ENCODE measurements around the gene TVP23C. TPM values are rescaled to one million over a fixed set of nuclear protein-coding genes. Genes with fewer than 3 reads are reported as not detected.
A peak's percentile ranks its signal among the peaks of the same experiment; 100 is the strongest.
"Not testable (repeated sequence)": the region's sequence is repeated elsewhere in the genome, so short reads cannot be mapped to it uniquely, and the experiment has no call there.

The TVP23C gene
- total RNA-seq, 2 experiments from 2014 or later = 21.0 to 24.3 TPM

DNA sequence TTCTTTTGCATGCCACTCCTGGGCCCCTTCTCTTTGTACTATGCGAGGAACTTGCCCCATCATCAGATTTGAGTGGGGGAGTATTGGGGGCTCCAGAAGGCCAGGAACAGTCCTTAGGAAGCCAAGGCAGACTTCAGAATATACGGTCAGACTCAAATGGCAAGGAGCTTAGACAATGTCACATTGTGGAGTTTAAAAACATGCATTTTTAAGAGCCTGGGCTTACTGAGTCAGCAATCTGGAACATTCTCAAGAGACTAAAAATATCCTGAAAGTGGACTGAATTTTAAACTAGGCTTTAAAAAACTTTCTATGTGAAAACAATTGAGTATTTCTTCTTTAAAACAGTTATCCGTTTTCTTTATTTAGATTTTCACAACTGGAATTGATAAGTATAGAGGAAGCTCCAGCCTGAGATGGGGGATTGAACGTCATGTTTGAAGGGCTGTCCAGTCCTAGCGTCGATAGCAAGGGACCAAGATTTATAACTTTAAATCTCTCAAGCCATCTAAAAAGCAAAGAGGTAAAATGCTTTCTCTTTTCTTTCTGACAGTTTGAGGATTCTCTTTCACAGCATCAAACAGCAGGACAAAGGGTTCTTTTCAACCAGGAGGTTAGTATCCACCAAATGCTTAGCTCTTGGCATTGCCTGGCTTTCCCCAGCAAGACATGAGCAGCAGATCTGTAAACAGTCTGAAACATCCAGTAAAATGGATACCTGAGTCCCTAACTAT lies 50.1 kb downstream of the TVP23C start:
- DNase-seq = no peak
- POLR2A ChIA-PET = no interaction called here
- H3K27ac Mint-ChIP-seq = no peak overlapping the region

DNA sequence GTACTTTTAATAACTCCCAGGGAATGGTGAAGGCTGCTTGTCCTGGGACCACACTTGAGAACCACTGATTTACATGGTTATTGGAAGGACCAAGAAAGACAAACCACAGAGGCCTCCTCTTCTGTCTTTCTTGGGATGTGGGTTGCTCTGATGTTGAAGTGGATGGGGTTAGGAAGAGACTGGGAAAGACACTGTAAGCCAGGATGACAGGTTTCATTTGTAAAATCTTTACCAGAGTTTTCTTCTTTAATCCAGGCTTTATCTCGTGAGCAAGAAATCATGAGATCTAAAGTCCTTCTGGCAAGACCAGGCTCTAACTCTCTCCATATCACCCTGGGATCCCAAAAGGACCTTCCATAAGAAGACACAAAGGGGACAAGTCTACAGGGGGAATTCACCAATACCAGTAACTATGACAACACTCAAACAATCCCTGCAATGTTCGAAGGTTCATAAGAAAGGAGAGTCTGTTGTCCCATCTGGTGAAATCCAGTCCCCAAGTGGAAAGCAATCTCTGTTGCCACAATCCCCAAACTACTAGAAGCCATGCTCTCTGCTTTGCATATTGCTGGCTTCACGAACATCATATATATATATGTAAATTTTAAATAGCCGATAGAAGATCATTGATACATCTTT lies 51.1 kb downstream of the TVP23C start:
- no peaks in the 10 kb centered on the region for H3K9me3 Mint-ChIP-seq
- H3K27ac Mint-ChIP-seq = no peak overlapping the region
- no peak for DNase-seq
- H3K4me3 Mint-ChIP-seq = no peak overlapping the region
- peaks cover 24% of the 10 kb centered on the region for H3K36me3 Mint-ChIP-seq
- H3K4me1 Mint-ChIP-seq = peaks cover 2% of the 10 kb centered on the region
- no peak for ATAC-seq (ENCODE audit: low read depth)
- no peaks in the 10 kb centered on the region for H3K27me3 Mint-ChIP-seq
- POLR2A ChIA-PET = no interaction called here

More for the DNA sequence above, 50.1 kb downstream of the TVP23C start:
- Mint-ChIP-seq H3K4me1 (peaks cover 2% of the 10 kb centered on the region), H3K9me3 (no peaks in the 10 kb centered on the region), H3K4me3 (no peak overlapping the region), H3K27me3 (no peaks in the 10 kb centered on the region), H3K36me3 (peaks cover 30% of the 10 kb centered on the region)
- ATAC-seq (ENCODE audit: low read depth) = no peak

DNA sequence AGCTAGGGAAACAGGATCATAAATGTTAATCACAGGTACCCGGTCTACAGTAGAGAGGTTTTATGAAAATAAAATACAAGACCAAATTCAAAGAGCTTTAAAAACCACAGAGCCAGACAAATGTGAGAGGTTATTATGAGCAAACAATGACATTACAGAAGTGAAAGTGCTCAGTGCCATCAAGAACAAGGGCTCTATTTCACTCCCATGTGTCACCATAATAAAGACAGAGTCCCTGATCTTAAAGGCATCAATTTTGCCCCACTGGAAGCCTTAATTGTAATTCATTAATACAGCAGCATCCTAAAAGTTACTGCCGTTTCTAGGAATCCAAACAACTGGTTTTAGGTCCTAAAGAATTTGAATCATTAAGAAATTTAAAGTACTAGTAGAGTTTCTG lies 52.1 kb downstream of the TVP23C start:
- Mint-ChIP-seq H3K4me3 (no peak overlapping the region), H3K27ac (no peak overlapping the region), H3K27me3 (no peaks in the 10 kb centered on the region)

DNA sequence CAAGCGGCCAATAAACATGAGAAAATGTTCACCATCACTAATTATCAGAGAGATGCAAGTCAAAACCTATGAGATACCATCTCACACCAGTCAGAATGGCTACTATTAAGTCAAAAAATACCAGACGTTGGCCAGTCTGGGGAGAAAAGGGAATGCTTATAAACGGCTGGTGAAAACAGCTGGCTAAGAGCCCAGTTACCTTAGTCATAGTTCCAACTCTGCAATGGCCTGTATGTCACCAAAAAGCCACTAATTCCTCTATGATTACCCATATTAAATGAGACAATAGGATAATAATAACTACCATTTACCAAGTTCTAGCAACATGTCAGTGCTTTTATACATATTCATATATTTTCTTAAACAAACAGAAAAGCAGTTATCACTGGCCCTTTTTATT lies 52.9 kb downstream of the TVP23C start:
- Mint-ChIP-seq H3K27ac (no peak overlapping the region), H3K4me1 (peaks cover 2% of the 10 kb centered on the region), H3K4me3 (no peak overlapping the region), H3K9me3 (no peaks in the 10 kb centered on the region), H3K36me3 (peaks cover 15% of the 10 kb centered on the region), H3K27me3 (no peaks in the 10 kb centered on the region)
- ATAC-seq (ENCODE audit: low read depth) = no peak
- POLR2A ChIA-PET = interaction anchor here (0.7 kb wide), 1 partner anchor 14 kb away, joined by 6 read pairs; no protein-coding TSS in a partner anchor
- no peak for DNase-seq

More for the DNA sequence above, 52.1 kb downstream of the TVP23C start:
- peaks cover 22% of the 10 kb centered on the region for H3K36me3 Mint-ChIP-seq
- ATAC-seq (ENCODE audit: low read depth) (no peak), DNase-seq (no peak)
- peaks cover 2% of the 10 kb centered on the region for H3K4me1 Mint-ChIP-seq
- POLR2A ChIA-PET = no interaction called here
- H3K9me3 Mint-ChIP-seq = no peaks in the 10 kb centered on the region

DNA sequence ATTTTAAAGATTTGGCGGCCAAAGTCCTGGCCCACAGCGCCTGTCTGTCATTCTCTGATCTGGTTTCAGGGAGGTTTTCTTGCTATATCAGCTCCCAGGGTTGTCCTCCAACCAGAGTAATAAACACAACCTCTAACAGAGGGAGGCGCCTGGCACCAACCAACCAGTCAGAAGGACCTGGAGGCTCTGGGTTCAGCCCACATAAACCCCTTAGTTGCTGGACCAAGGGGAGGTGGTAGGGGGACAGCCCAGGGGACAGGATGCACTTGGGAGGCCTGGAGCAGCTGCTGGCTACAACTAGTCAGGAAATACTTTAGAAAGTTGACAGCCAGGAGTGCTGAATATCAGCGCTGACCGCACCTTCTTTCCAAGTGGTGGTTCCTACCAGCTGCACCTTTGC lies 54.2 kb downstream of the TVP23C start:
- H3K4me3 Mint-ChIP-seq = no peak overlapping the region
- H3K36me3 Mint-ChIP-seq = peaks cover 13% of the 10 kb centered on the region
- POLR2A ChIA-PET = no interaction called here
- ATAC-seq (ENCODE audit: low read depth) (no peak), DNase-seq (no peak)
- no peaks in the 10 kb centered on the region for H3K27me3 Mint-ChIP-seq
- no peaks in the 10 kb centered on the region for H3K4me1 Mint-ChIP-seq
- no peak overlapping the region for H3K27ac Mint-ChIP-seq
- no peaks in the 10 kb centered on the region for H3K9me3 Mint-ChIP-seq

DNA sequence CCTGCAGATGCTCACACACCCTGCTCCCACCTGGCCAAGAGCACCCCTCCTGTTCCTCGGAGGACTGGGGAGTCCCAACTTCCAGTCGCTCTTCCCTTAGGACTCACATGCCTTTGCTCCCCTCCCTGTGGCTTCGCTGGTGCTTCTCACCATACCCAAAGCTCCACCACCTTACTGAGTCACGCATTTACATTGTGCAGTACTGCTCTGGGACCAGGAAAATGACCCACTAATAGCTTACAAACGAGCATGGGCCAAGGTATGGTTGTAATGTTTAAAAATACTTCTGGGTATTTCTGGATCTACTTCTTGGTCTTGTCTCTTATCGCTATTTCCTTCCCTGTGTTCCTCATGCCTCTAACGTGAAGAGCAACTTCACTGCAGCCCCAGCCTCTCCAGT lies 54.8 kb downstream of the TVP23C start:
- POLR2A ChIA-PET = no interaction called here
- ATAC-seq (ENCODE audit: low read depth) (no peak), DNase-seq (no peak)
- Mint-ChIP-seq H3K4me1 (peaks cover 3% of the 10 kb centered on the region), H3K27me3 (no peaks in the 10 kb centered on the region), H3K27ac (no peak overlapping the region), H3K4me3 (no peak overlapping the region), H3K9me3 (no peaks in the 10 kb centered on the region), H3K36me3 (peaks cover 13% of the 10 kb centered on the region)

DNA sequence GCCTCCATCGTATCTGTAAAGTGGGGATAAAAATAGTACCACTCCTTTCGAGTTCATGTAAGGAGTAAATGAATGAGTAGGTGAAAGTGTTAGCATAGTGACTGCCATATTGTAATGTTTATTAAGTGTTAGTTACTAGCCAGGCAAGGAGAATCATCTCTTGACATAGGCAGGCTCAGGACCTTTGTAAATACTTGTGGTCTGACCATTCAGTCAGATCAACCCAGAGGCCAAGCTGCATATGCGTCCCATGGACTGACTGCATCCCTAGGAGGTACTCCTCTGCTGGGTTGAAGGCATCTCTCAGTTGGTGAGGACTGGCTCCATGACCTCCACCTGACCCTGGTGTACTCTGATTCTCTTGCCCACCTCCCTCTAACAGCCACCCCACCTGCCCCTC lies 55.4 kb downstream of the TVP23C start:
- POLR2A ChIA-PET = no interaction called here
- H3K9me3 Mint-ChIP-seq = no peaks in the 10 kb centered on the region

DNA sequence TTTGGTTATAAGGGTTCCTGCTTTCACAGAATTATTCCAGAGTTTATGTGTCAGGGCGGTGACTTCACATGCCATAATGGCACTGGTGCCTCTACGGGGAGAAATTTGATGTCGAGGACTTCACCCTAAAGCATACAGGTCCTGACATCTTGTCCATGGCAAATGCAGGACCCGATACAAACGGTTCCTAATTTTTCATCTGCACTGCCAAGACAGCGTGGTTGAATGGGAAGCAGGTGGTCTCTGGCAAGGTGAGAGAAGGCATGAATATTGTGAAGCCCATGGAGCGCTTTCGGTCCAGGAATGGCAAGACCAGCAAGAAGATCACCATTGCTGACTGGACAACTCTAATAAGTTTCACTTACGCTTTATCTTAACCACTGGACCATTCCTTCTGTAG lies 56.3 kb downstream of the TVP23C start:
- no peaks in the 10 kb centered on the region for H3K27me3 Mint-ChIP-seq
- no peaks in the 10 kb centered on the region for H3K9me3 Mint-ChIP-seq
- ATAC-seq (ENCODE audit: low read depth) (no peak), DNase-seq (no peak)
- no peak overlapping the region for H3K27ac Mint-ChIP-seq
- peaks cover 13% of the 10 kb centered on the region for H3K36me3 Mint-ChIP-seq
- POLR2A ChIA-PET = no interaction called here
- peaks cover 8% of the 10 kb centered on the region for H3K4me1 Mint-ChIP-seq
- no peak overlapping the region for H3K4me3 Mint-ChIP-seq

More for the DNA sequence above, 55.4 kb downstream of the TVP23C start:
- Mint-ChIP-seq H3K27ac (no peak overlapping the region), H3K27me3 (no peaks in the 10 kb centered on the region), H3K4me3 (no peak overlapping the region), H3K36me3 (peaks cover 13% of the 10 kb centered on the region), H3K4me1 (peaks cover 4% of the 10 kb centered on the region)
- DNase-seq = no peak
- no peak for ATAC-seq (ENCODE audit: low read depth)

DNA sequence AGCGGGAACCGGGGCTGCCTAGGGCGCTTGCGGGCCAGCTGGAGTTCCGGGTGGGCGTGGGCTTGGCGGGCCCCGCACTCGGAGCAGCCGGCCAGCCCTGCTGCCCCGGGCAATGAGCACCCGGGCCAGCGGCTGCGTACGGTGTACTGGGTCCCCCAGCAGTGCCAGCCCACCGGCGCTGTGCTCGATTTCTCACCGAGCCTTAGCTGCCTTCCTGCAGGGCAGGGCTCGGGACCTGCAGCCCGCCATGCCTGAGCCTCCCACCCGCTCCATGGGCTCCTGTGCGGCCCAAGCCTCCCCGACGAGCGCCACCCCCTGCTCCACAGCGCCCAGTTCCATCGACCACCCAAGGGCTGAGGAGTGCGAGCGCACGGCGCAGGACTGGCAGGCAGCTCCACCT lies 57.6 kb downstream of the TVP23C start:
- H3K27ac Mint-ChIP-seq; H3K4me3 Mint-ChIP-seq; H3K27me3 Mint-ChIP-seq; POLR2A ChIA-PET; ATAC-seq (ENCODE audit: low read depth); H3K9me3 Mint-ChIP-seq; DNase-seq; H3K4me1 Mint-ChIP-seq: not testable (repeated sequence)
- H3K36me3 Mint-ChIP-seq = peaks cover 19% of the 10 kb centered on the region

DNA sequence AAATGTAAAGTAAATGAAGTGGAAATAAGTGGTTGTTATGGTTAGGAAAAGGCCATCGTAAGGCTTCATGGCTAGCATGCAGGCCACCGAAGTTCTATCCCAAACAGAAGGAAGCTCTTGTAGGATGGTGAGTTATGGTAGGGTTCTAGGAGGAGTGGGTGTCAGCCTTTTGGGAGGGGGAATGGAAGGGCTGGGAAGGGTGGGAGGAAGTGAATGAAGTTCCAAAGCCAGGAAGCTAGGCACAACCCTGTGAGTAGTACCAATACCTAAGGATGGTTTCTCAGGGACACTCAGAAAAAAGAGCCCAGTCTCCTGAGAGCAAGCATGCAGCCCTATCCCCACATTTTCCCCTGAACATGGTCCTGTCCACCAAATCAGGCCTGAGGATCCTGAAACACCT lies 59.6 kb downstream of the TVP23C start:
- DNase-seq (no peak), ATAC-seq (ENCODE audit: low read depth) (no peak)
- peaks cover 8% of the 10 kb centered on the region for H3K4me1 Mint-ChIP-seq
- H3K4me3 Mint-ChIP-seq = no peak overlapping the region
- H3K27me3 Mint-ChIP-seq = no peaks in the 10 kb centered on the region
- H3K9me3 Mint-ChIP-seq = no peaks in the 10 kb centered on the region
- POLR2A ChIA-PET = no interaction called here
- H3K36me3 Mint-ChIP-seq = peaks cover 24% of the 10 kb centered on the region
- H3K27ac Mint-ChIP-seq = no peak overlapping the region

DNA sequence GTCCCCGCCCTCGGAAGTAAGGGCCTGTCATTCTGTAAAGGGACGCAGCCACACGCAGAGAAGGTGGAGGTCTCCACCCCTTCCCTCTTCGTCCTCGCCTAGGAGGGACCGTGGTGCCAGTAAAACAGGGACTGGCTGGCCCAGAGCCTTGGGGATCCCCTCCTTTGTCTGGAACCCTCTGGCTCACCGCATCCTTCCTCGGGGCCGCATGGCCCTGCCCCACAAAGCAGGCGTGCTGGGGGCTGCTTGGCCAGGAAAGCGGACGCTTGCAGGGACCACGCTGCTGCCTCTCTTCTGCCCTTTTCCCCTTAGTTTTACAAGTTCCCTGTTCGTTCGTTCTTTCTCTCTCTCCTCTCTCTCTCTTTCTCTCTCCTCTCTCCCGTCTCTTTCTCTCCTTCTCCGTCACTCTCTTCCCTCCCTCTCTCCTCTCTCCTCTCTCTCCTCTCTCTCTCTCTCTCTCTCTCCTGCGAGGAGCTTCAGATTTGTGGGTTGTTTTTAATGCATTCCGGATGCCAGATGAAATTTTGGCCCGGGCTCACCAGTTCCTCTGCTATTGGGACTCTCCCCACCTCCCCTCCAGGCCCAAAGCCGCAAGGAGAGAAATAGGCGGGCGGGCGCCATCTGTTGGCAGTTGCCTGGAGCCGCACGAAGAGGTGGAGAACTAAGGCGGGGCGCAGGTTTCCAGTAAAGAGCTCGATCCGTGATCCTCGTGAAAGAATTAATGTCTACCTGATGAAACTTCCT lies 60.7 kb downstream of the TVP23C start:
- Mint-ChIP-seq H3K4me3 (no peak overlapping the region), H3K27me3 (no peaks in the 10 kb centered on the region), H3K27ac (peak overlapping the region; percentile 15), H3K9me3 (no peaks in the 10 kb centered on the region), H3K4me1 (peaks cover 8% of the 10 kb centered on the region), H3K36me3 (peaks cover 25% of the 10 kb centered on the region)
- peak; percentile 80 for ATAC-seq (ENCODE audit: low read depth)
- POLR2A ChIA-PET = interaction anchor here (1.0 kb wide), 1 partner anchor 245 kb away, joined by 4 read pairs; no protein-coding TSS in a partner anchor
- DNase-seq = peak; percentile 77

DNA sequence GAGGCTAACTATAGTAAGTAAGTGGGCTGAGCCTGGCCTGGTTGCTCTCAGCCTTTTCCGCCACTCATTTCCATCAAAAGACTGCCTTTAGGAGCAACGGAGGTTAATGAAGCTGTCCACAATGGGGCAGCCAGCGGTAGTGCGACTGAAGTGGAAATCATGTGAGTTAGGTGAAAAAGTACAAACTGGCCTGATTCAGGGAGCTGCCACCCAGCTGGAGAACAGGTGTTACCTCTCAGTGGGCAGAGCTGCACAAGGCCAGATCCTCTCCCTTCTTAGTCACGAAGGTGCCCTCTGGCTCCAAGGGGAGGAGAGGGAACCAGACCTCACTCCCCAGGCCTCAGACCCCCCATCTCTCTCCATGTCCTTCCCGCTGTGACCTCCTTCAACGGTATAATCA lies 61.5 kb downstream of the TVP23C start:
- Mint-ChIP-seq H3K36me3 (peaks cover 27% of the 10 kb centered on the region), H3K4me3 (no peak overlapping the region), H3K9me3 (no peaks in the 10 kb centered on the region), H3K27ac (no peak overlapping the region), H3K27me3 (no peaks in the 10 kb centered on the region), H3K4me1 (peaks cover 9% of the 10 kb centered on the region)
- ATAC-seq (ENCODE audit: low read depth) (no peak), DNase-seq (no peak)
- POLR2A ChIA-PET = no interaction called here

DNA sequence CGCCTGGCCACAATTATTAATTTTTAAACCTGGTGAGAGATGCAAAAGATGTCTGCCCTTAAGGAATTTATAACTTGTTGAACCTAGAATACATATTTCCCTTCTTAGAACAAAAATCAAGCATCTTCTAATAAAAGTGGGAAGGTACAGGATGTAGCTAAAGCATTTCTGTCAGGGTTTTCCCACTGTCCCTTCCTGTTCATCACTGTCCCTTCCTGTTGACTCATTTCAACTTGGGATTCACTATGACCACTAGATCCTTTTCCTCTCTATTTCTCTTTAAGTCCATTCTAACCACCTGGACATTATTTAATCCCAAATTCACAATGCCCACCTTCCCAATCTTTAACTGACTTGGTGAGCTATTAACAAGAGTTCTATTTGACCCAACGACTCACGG lies 62.0 kb downstream of the TVP23C start:
- POLR2A ChIA-PET = no interaction called here
- Mint-ChIP-seq H3K36me3 (peaks cover 24% of the 10 kb centered on the region), H3K4me1 (peaks cover 9% of the 10 kb centered on the region), H3K9me3 (no peaks in the 10 kb centered on the region), H3K27ac (no peak overlapping the region), H3K27me3 (no peaks in the 10 kb centered on the region), H3K4me3 (no peak overlapping the region)
- no peak for DNase-seq
- no peak for ATAC-seq (ENCODE audit: low read depth)

DNA sequence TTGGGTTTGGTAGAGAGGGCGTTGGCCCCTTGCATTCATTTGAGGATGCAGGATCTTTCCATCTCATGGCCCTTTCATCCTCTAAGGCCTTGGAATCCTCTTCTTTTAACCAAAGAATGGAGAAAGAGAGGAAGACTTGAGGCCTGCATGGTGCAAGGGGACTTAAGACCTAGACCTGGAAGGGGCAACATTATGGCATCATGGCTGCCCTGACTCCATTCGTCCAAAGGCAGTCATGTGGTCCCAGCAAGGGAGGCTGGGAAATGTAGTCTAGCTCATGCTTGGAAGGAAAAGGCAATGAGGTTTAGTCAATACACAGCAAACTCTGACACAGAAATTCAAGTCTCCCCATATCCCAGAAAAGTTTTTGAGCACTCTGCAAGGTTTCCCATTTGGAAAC lies 65.2 kb downstream of the TVP23C start:
- Mint-ChIP-seq H3K9me3 (no peaks in the 10 kb centered on the region), H3K4me1 (peaks cover 5% of the 10 kb centered on the region), H3K27me3 (no peaks in the 10 kb centered on the region), H3K4me3 (no peak overlapping the region), H3K36me3 (peaks cover 30% of the 10 kb centered on the region), H3K27ac (no peak overlapping the region)
- no peak for DNase-seq
- ATAC-seq (ENCODE audit: low read depth) = no peak
- POLR2A ChIA-PET = no interaction called here

Measured in activated naive CD8-positive, alpha-beta T cell treated with anti-CD3 and anti-CD28 coated beads, Interleukin-2, amount 10 ng/mL, durations not matched to agents 7 days and 5 days (primary cell).